ENCODE results near the gene GPR84. TPM values are rescaled to one million over a fixed set of nuclear protein-coding genes. Genes with fewer than 3 reads are reported as not detected.
A peak's percentile ranks its signal among the peaks of the same experiment; 100 is the strongest.

GPR84 gene
- total RNA-seq, 1 donor = not detected

DNA sequence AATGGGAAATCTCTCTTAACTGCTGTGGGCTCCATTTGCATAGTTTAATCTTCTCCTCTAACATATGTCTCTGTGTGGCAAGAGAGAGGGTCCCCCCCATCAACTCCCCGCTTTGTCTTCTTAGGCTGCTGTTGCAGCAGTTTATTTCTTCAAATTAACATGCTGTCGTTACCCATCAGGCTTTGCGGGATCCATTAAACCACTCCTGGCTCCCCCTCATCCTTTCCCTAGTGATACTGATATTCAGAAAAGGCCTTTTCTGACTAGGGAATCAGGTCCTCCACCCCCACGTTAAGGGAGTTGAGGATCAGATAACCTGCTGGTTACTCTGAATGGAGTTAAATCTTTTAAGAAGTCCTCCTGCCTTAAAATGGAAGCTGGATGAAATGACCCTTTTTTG lies 15.2 kb downstream of the GPR84 start:
- TF ChIP-seq, protein P1, sequence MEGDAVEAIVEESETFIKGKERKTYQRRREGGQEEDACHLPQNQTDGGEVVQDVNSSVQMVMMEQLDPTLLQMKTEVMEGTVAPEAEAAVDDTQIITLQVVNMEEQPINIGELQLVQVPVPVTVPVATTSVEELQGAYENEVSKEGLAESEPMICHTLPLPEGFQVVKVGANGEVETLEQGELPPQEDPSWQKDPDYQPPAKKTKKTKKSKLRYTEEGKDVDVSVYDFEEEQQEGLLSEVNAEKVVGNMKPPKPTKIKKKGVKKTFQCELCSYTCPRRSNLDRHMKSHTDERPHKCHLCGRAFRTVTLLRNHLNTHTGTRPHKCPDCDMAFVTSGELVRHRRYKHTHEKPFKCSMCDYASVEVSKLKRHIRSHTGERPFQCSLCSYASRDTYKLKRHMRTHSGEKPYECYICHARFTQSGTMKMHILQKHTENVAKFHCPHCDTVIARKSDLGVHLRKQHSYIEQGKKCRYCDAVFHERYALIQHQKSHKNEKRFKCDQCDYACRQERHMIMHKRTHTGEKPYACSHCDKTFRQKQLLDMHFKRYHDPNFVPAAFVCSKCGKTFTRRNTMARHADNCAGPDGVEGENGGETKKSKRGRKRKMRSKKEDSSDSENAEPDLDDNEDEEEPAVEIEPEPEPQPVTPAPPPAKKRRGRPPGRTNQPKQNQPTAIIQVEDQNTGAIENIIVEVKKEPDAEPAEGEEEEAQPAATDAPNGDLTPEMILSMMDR (IDR thresholded peaks at IDR 0.05; ENCODE audit: insufficient read depth, low read depth, low read length) = no peak
- H3K4me3 ChIP-seq (ENCODE audit: low read depth, low read length) = no peak overlapping the region
- no peak for DNase-seq (ENCODE audit: low read depth)

DNA sequence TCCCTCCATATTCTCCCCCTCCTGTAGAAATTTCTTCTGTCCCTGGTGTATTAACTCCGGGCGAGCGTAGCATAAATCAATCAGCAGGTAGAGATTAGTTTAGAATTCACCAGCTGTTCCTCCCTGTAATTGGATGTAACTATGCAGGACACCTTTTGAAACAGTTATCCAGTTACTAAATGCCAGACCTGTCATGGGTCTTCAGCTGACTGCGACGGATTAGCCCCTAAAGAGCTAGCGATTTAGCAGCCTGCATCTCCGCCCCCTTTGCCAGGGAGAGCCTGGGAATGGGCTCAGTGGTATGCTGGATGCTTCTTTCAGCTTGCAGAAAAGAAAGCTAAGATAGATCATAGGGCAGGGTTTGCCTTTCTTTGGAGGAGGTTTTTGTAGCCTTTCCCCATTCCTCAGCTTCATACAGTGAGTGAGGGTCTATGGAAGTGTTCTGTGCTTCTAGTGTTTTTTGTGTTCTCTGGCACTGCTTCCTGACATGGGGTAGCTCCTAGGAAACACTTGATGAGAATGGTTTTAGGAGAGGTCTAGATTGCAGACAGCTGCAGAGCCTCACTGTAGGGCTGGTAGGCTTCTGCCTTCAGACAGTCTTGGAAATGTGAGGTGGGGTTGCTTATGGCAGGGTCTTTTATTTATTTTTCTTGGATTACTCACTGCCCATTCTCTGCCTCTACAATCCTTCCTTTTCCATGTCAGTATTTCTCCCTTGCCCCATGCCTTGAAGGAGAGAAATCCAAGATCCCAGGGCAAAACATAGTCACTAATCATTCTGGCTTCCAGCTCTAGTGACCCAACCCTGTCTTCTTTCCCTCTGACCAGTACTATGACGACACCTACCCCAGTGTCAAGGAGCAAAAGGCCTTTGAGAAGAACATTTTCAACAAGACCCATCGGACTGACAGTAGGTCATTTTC lies 22.6 kb downstream of the GPR84 start:
- no peak overlapping the region for H3K4me3 ChIP-seq (ENCODE audit: low read depth, low read length)
- TF ChIP-seq, protein P1 (IDR thresholded peaks at IDR 0.05; ENCODE audit: insufficient read depth, low read depth, low read length) = no peak
- no peak for DNase-seq (ENCODE audit: low read depth)

DNA sequence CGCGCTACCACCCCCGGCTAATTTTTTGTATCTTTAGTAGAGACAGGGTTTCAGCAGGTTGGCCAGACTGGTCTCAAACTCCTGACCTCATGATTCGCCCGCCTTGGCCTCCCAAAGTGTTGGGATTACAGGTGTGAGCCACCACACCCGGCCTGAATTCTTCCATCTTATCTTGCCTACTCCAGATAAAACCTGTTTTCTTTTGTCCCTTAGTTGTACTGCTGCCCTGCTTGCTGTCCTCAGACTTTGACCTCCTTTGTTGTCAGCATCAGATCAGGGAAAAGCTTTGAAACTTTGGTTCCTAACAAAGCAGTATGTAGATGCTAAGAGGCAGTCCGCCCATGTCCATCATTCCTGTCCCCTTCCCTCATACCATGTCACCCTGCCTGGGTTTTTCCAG lies 23.4 kb downstream of the GPR84 start:
- no peak overlapping the region for H3K4me3 ChIP-seq (ENCODE audit: low read depth, low read length)
- DNase-seq (ENCODE audit: low read depth) = no peak
- TF ChIP-seq, protein P1 (IDR thresholded peaks at IDR 0.05; ENCODE audit: insufficient read depth, low read depth, low read length) = no peak

DNA sequence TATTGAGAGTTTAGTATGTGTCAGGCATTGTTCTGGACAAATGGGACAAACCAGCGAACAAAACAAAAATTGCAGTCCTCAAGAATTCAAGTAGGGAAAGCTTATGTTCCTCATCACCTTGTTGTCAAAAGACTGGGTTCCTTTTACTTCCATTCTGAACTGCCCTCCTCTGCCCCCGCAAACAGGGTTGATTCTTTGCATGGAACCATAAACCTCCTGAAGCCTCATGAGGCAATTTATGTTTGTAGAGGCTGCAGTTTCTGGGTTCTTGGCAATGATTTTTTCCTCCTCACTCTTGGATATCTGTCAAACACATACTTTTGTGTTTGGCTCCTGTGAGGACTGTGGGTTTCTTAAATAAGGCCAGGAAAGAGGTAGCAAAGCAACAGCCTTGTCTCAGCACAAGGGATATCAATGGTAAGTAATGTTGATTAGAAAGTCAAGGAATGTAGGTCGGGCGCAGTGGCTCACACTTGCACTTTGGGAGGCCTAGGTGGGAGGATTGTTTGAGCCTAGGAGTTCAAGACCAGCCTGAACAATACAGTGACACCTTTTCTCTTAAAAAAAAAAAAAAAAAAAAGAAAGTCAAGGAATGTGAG lies 25.5 kb downstream of the GPR84 start:
- peak; percentile 66 for DNase-seq (ENCODE audit: low read depth)
- H3K4me3 ChIP-seq (ENCODE audit: low read depth, low read length) = no peak overlapping the region
- TF ChIP-seq, protein P1 (IDR thresholded peaks at IDR 0.05; ENCODE audit: insufficient read depth, low read depth, low read length) = no peak

DNA sequence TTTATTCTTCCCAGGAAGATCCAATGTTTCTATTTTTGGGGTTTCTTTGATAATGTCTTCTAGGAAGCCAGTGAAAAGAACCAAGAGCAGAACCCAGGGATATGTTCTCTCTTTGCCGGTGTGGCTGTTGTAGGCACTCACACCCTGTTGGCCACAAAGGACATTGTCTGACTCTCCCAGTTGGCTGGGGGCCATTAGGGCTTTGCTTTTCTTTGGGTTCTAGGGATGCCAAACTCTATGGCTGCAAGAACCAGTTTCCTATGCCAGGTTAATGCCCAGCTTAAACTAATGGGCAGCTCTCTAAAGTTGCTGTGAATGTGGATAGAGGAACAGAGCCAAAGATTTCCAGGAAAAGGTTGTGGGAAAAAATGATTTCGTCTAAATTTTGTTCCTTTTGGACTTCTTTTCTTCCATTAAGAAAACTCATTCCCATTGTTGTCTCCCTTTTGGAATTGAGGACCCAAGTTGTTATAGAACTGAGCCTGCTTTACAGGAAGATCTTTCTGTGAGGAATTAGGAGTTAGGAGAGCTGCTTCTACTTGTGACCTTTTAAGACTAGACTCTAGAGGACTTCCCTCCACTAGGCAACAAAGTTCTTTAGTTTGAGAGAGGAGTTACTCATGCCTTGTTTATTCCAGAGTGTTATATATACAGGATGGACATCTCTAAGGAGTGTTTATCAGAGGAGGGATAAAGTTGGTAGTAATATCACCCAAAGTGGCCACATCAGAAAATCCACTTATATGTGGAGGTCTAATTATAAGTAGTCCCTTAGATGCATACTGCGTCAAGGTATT lies 26.2 kb downstream of the GPR84 start:
- no peak overlapping the region for H3K4me3 ChIP-seq (ENCODE audit: low read depth, low read length)
- TF ChIP-seq, protein P1 (IDR thresholded peaks at IDR 0.05; ENCODE audit: insufficient read depth, low read depth, low read length) = peak; percentile 2
- peak; percentile 46 for DNase-seq (ENCODE audit: low read depth)

DNA sequence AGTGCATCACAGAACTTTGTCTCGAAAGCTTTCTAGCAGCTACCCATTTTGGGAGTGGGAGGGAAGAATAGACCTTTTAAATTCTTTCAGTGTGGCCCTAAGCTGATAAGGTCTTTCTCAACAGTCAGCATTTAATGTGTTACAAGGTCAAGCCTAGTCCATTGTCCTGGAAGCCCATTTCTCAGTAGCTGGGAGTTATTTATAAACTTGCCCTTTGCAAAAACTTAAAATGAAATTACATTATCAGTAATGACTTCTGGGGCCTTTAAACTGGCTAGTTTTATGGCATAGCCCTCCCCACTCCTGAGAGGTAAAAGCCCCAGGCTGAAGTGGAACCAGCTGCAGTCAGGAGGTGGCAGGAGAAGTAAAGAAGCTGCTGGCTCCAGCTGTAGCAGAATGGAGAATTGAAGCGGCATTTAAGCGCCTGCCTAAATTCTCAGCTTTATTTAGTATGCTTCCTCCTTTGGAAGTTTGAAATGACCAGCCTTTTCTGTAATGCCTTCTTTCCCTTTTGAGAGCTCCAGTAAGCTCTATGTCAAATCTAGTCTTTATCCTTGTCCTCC lies 26.9 kb downstream of the GPR84 start:
- TF ChIP-seq, protein P1 (IDR thresholded peaks at IDR 0.05; ENCODE audit: insufficient read depth, low read depth, low read length) = no peak
- DNase-seq (ENCODE audit: low read depth) = peak; percentile 29
- no peak overlapping the region for H3K4me3 ChIP-seq (ENCODE audit: low read depth, low read length)
